ENCODE results near the gene ZNF106.

Gene ZNF106

GRCh38 chr15:42490671-42491538 is at the start of gene ZNF106:
Gene ZNF106, minus strand, starts transcription at chr15:42491141. Its CDS starts 18,852 bp downstream, at chr15:42472289.
- peak; percentile 77 for TF ChIP-seq POLR2A (IDR thresholded peaks at IDR 0.05; ENCODE audit: low read depth, low read length)
- DNase-seq (ENCODE audit: insufficient read length, low spot score), result peak; percentile 70
- FAIRE-seq, result peak; percentile 60

- no peak for DNase-seq (ENCODE audit: insufficient read length, low spot score)
- FAIRE-seq, result no peak
- no peak for TF ChIP-seq POLR2A (IDR thresholded peaks at IDR 0.05; ENCODE audit: low read depth, low read length)
Observed at GRCh38 chr15:42533246-42533645, 42.3 kb upstream of the ZNF106 start.

GRCh38 chr15:42528970-42529369 is 38.0 kb upstream of the ZNF106 start:
- FAIRE-seq (no peak), DNase-seq (ENCODE audit: insufficient read length, low spot score) (no peak)
- no peak for TF ChIP-seq POLR2A (IDR thresholded peaks at IDR 0.05; ENCODE audit: low read depth, low read length)

- FAIRE-seq, result peak; percentile 67
- TF ChIP-seq POLR2A (IDR thresholded peaks at IDR 0.05; ENCODE audit: low read depth, low read length), result no peak
Observed at GRCh38 chr15:42523331-42523730, 32.4 kb upstream of the ZNF106 start.

GRCh38 chr15:42511007-42511391 is 20.1 kb upstream of the ZNF106 start:
- DNase-seq (ENCODE audit: insufficient read length, low spot score), result no peak
- no peak for TF ChIP-seq POLR2A (IDR thresholded peaks at IDR 0.05; ENCODE audit: low read depth, low read length)
- FAIRE-seq, result peak; percentile 92

More at GRCh38 chr15:42523331-42523730, 32.4 kb upstream of the ZNF106 start:
- no peak for DNase-seq (ENCODE audit: insufficient read length, low spot score)

- FAIRE-seq, result peak; percentile 41
- TF ChIP-seq POLR2A (IDR thresholded peaks at IDR 0.05; ENCODE audit: low read depth, low read length), result no peak
- DNase-seq (ENCODE audit: insufficient read length, low spot score), result no peak
Observed at GRCh38 chr15:42510258-42511006, 19.5 kb upstream of the ZNF106 start.

GRCh38 chr15:42508263-42508690 is 17.3 kb upstream of the ZNF106 start:
- no peak for TF ChIP-seq POLR2A (IDR thresholded peaks at IDR 0.05; ENCODE audit: low read depth, low read length)
- DNase-seq (ENCODE audit: insufficient read length, low spot score), result no peak
- FAIRE-seq, result no peak

GRCh38 chr15:42507514-42507913 is 16.6 kb upstream of the ZNF106 start:
- FAIRE-seq (peak; percentile 68), DNase-seq (ENCODE audit: insufficient read length, low spot score) (no peak)
- TF ChIP-seq POLR2A (IDR thresholded peaks at IDR 0.05; ENCODE audit: low read depth, low read length), result no peak

- no peak for TF ChIP-seq POLR2A (IDR thresholded peaks at IDR 0.05; ENCODE audit: low read depth, low read length)
- no peak for DNase-seq (ENCODE audit: insufficient read length, low spot score)
- no peak for FAIRE-seq
Observed at GRCh38 chr15:42504631-42505030, 13.7 kb upstream of the ZNF106 start.

- DNase-seq (ENCODE audit: insufficient read length, low spot score), result no peak
Observed at GRCh38 chr15:42503825-42504224, 12.9 kb upstream of the ZNF106 start.

GRCh38 chr15:42502477-42502876 is 11.5 kb upstream of the ZNF106 start:
- DNase-seq (ENCODE audit: insufficient read length, low spot score), result no peak
- FAIRE-seq, result no peak
- TF ChIP-seq POLR2A (IDR thresholded peaks at IDR 0.05; ENCODE audit: low read depth, low read length), result no peak

More at GRCh38 chr15:42503825-42504224, 12.9 kb upstream of the ZNF106 start:
- FAIRE-seq, result no peak
- no peak for TF ChIP-seq POLR2A (IDR thresholded peaks at IDR 0.05; ENCODE audit: low read depth, low read length)

GRCh38 chr15:42499858-42500609 is 9.1 kb upstream of the ZNF106 start:
- DNase-seq (ENCODE audit: insufficient read length, low spot score) (no peak), FAIRE-seq (no peak)
- TF ChIP-seq POLR2A (IDR thresholded peaks at IDR 0.05; ENCODE audit: low read depth, low read length), result no peak

- FAIRE-seq, result no peak
- no peak for TF ChIP-seq POLR2A (IDR thresholded peaks at IDR 0.05; ENCODE audit: low read depth, low read length)
Observed at GRCh38 chr15:42498212-42499068, 7.5 kb upstream of the ZNF106 start.

More at GRCh38 chr15:42498212-42499068, 7.5 kb upstream of the ZNF106 start:
- no peak for DNase-seq (ENCODE audit: insufficient read length, low spot score)
